Astrocyte (in vitro differentiated cells and primary cell): ENCODE results near the gene SNRPA. TPM values are rescaled to one million over a fixed set of nuclear protein-coding genes. Genes with fewer than 3 reads are reported as not detected.
A peak's percentile ranks its signal among the peaks of the same experiment; 100 is the strongest.

Experiments
- DNase-seq: peaks from one replicate; pipeline ENCODE4 v3.0.0-alpha.2; 2010; ENCODE audit warnings: low read depth
- FAIRE-seq: peaks from 2 replicates; lab custom pipeline; 2011; peaks lifted over from hg19 to GRCh38; lab: Jason Lieb, UNC
- H2AFZ ChIP-seq: 2 replicates; pipeline ENCODE4 v1.6.0; 2012; ENCODE audit warnings: low read depth, low read length, inconsistent platforms
- H3K27ac ChIP-seq: 2 replicates; pipeline ENCODE4 v1.5.1; 2011; ENCODE audit warnings: low read depth, low read length, inconsistent platforms
- H3K27me3 ChIP-seq: 2 replicates; pipeline ENCODE4 v1.6.0; 2011; ENCODE audit warnings: low read length, inconsistent platforms; ENCODE audit not compliant: insufficient read depth
- H3K36me3 ChIP-seq: 2 replicates; pipeline ENCODE4 v1.5.1; 2011; ENCODE audit warnings: low read length, inconsistent platforms; ENCODE audit not compliant: insufficient read depth
- H3K4me1 ChIP-seq: 2 replicates; pipeline ENCODE4 v1.5.1; 2011; ENCODE audit warnings: low read length, inconsistent platforms; ENCODE audit not compliant: insufficient read depth
- H3K4me2 ChIP-seq: 2 replicates; pipeline ENCODE4 v1.6.0; 2012; ENCODE audit warnings: low read length, inconsistent platforms
- H3K4me3 ChIP-seq: 2 replicates; pipeline ENCODE4 v1.5.1; 2011; ENCODE audit warnings: low read depth, mild to moderate bottlenecking, low read length, inconsistent platforms; ENCODE audit not compliant: insufficient read depth
- H3K79me2 ChIP-seq: 2 replicates; pipeline ENCODE4 v1.6.0; 2012; ENCODE audit warnings: mild to moderate bottlenecking, low read length, inconsistent platforms; ENCODE audit not compliant: insufficient read depth
- H3K9ac ChIP-seq: 2 replicates; pipeline ENCODE4 v1.6.0; 2012; ENCODE audit warnings: mild to moderate bottlenecking, low read length, inconsistent platforms
- H3K9me3 ChIP-seq: 2 replicates; pipeline ENCODE4 v1.5.1; 2012; ENCODE audit warnings: low read depth, mild to moderate bottlenecking, low read length, inconsistent platforms; ENCODE audit not compliant: insufficient read depth
- H4K20me1 ChIP-seq: 2 replicates; pipeline ENCODE4 v1.6.0; 2012; ENCODE audit warnings: low read length, inconsistent platforms; ENCODE audit not compliant: insufficient read depth
- H3K27ac Mint-ChIP-seq: one replicate; pipeline ENCODE4 v1.8.0; 2021; ENCODE audit warnings: mild to moderate bottlenecking, mixed read lengths; ENCODE audit not compliant: unreplicated experiment
- H3K27me3 Mint-ChIP-seq: one replicate; pipeline ENCODE4 v1.8.0; 2021; ENCODE audit warnings: low read depth, mixed read lengths; ENCODE audit not compliant: unreplicated experiment
- H3K36me3 Mint-ChIP-seq: one replicate; pipeline ENCODE4 v1.8.0; 2021; ENCODE audit warnings: low read depth, mixed read lengths; ENCODE audit not compliant: unreplicated experiment
- H3K4me1 Mint-ChIP-seq: one replicate; pipeline ENCODE4 v1.8.0; 2021; ENCODE audit warnings: low read depth, mixed read lengths; ENCODE audit not compliant: unreplicated experiment
- H3K4me3 Mint-ChIP-seq: one replicate; pipeline ENCODE4 v1.8.0; 2021; ENCODE audit warnings: mild to moderate bottlenecking, moderate library complexity, mixed read lengths; ENCODE audit not compliant: unreplicated experiment
- H3K9me3 Mint-ChIP-seq: one replicate; pipeline ENCODE4 v1.8.0; 2021; ENCODE audit warnings: mild to moderate bottlenecking, mixed read lengths; ENCODE audit not compliant: unreplicated experiment
- EZH2 ChIP-seq: IDR thresholded peaks from 2 replicates; pipeline ENCODE4 v1.6.1; 2012; ENCODE audit warnings: mild to moderate bottlenecking, low read length, inconsistent platforms; ENCODE audit not compliant: insufficient read depth
- total RNA-seq: library from RNA; stranded (reverse); gene quantifications from 2 replicates; pipeline ENCODE4 v1.2.1, GENCODE V29; 2021
- TF ChIP-seq, protein P1 (sequence below): IDR thresholded peaks from 2 replicates; pipeline ENCODE4 v1.5.1; 2011; ENCODE audit warnings: low read depth, mild to moderate bottlenecking, inconsistent platforms, low read length, moderate library complexity; ENCODE audit not compliant: insufficient read depth

Gene SNRPA
- total RNA-seq, 1 donor from 2014 or later = 67.0 TPM

DNA sequence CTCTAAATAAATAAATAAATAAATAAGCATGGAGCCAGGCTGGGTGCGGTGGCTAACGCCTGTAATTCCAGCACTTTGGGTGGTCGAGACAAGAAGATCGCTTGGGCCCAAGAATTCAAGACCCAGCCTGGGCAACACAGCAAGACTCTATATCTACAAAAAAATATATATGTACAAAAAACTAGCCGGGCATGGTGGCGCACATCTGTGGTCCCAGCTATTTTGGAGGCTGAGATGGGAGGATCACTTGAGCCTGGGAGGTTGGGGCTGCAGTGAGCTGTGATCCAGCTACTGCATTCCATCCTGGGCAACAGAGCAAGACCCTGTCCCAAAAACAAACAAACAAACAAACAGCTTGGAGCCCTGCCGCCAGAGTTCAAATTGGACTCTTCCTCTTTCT is 3.5 kb upstream of the SNRPA start:
- no peak for FAIRE-seq

DNA sequence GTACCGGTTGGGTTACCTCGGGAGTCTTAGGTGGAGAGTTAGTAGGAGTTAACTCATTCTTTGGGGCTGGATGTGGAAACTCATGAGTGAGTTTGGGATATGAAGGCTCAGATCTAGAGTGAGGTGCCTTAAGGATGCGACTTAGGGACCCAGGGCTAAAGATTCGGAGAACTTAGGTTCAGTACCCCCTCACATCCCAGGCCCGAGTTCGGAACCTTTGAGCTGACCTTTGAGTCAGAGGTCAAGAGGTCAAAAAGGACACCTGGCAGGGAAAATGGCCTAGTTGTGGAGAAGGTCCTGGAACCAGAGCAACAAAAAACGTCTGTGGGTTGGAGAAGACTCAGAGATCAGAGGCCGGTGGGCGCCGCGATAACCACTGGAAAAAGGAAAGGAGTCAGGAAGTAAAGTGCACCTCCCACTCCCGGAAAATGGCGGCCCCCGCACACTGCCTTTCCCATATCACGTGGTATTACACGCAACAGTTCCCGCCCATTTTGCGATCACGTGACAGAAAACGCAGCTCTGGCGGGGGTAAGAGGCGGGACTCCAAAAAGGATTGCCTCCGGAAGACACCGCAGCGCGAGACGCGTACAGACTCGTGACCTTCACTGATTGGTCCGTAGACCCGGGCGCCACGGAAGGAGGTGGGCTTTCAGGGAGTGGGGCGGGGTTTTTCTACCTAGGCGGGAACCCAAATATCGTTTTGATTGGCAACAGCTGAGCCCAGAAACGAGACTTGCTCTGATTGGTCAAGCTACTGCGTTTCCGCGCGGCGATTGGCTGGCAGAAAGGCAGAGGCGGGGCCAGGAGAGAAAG is 737 bp upstream of the SNRPA start, which contains the start of gene ACTMAP:
Gene ACTMAP, minus strand, starts transcription at position 420 of the 816 bp plus-strand sequence. CDS start 674 bp downstream, outside the sequence.
- Mint-ChIP-seq H3K4me3 (peak within 1 kb of the TSS; percentile 99), H3K4me1 (peaks cover 24% of the 10 kb centered on the region), H3K27me3 (no peaks in the 10 kb centered on the region), H3K27ac (peak within 1 kb of the TSS; percentile 99), H3K9me3 (no peaks in the 10 kb centered on the region), H3K36me3 (peaks cover 8% of the 10 kb centered on the region)
- H3K36me3 ChIP-seq = no peaks in the 10 kb centered on the region
- H3K9me3 ChIP-seq = no peaks in the 10 kb centered on the region
- H3K9ac ChIP-seq = peak within 1 kb of the TSS; percentile 95
- FAIRE-seq = no peak
- H3K27me3 ChIP-seq = no peaks in the 10 kb centered on the region
- peak within 1 kb of the TSS; percentile 98 for H3K27ac ChIP-seq
- peaks cover 13% of the 10 kb centered on the region for H4K20me1 ChIP-seq
- peaks cover 21% of the 10 kb centered on the region for H3K4me1 ChIP-seq
- H3K4me3 ChIP-seq = peak within 1 kb of the TSS; percentile 92
- peak; percentile 99 for DNase-seq
- H3K4me2 ChIP-seq = peak within 1 kb of the TSS; percentile 94
- peak within 1 kb of the TSS; percentile 81 for H2AFZ ChIP-seq
- peaks cover 41% of the 10 kb centered on the region for H3K79me2 ChIP-seq
- TF ChIP-seq, protein P1, sequence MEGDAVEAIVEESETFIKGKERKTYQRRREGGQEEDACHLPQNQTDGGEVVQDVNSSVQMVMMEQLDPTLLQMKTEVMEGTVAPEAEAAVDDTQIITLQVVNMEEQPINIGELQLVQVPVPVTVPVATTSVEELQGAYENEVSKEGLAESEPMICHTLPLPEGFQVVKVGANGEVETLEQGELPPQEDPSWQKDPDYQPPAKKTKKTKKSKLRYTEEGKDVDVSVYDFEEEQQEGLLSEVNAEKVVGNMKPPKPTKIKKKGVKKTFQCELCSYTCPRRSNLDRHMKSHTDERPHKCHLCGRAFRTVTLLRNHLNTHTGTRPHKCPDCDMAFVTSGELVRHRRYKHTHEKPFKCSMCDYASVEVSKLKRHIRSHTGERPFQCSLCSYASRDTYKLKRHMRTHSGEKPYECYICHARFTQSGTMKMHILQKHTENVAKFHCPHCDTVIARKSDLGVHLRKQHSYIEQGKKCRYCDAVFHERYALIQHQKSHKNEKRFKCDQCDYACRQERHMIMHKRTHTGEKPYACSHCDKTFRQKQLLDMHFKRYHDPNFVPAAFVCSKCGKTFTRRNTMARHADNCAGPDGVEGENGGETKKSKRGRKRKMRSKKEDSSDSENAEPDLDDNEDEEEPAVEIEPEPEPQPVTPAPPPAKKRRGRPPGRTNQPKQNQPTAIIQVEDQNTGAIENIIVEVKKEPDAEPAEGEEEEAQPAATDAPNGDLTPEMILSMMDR = no peak
- TF ChIP-seq EZH2 = no peak

More for the DNA sequence above, 3.5 kb upstream of the SNRPA start:
- Histone ChIP-seq H3K9me3 (no peaks in the 10 kb centered on the region), H3K4me3 (no peak overlapping the region), H3K27me3 (no peaks in the 10 kb centered on the region), H3K4me1 (peaks cover 18% of the 10 kb centered on the region), H3K27ac (no peak overlapping the region), H3K9ac (no peak overlapping the region), H4K20me1 (no peaks in the 10 kb centered on the region), H3K4me2 (no peak overlapping the region), H3K36me3 (no peaks in the 10 kb centered on the region), H3K79me2 (peaks cover 15% of the 10 kb centered on the region), H2AFZ (no peak overlapping the region)
- no peaks in the 10 kb centered on the region for H3K27me3 Mint-ChIP-seq
- H3K4me1 Mint-ChIP-seq = peaks cover 15% of the 10 kb centered on the region
- no peak for DNase-seq
- no peaks in the 10 kb centered on the region for H3K9me3 Mint-ChIP-seq
- TF ChIP-seq, protein P1 = no peak
- no peak for TF ChIP-seq EZH2
- H3K4me3 Mint-ChIP-seq = no peak overlapping the region
- H3K36me3 Mint-ChIP-seq = peaks cover 2% of the 10 kb centered on the region
- H3K27ac Mint-ChIP-seq = no peak overlapping the region
